Thoracic aorta (tissue), 2 donors: ENCODE results near the gene COLQ. TPM values are rescaled to one million over a fixed set of nuclear protein-coding genes. Genes with fewer than 3 reads are reported as not detected.

Experiments used
- ATAC-seq: fragments of 150-250 bp; one replicate; pipeline ENCODE4 v1.8.0; 2017; ENCODE audit warnings: low read depth; ENCODE audit not compliant: insufficient number of reproducible peaks, low FRiP score
- DNase-seq: peaks from one replicate; pipeline ENCODE4 v3.0.0-alpha.2; 2020; ENCODE audit warnings: low spot score
- H3K27ac ChIP-seq, 2 donors: fragments of 200-600 bp; sonication (generic); 1 replicate in 1 of 2; 2 replicates in 1 of 2; pipeline ENCODE4 v1.5.1; 2016; ENCODE audit warnings: mild to moderate bottlenecking in 2 of 2, moderate library complexity in 2 of 2
- H3K27me3 ChIP-seq: fragments of 200-600 bp; sonication (generic); replicated peaks from 2 replicates; pipeline ENCODE4 v1.6.0; 2016; ENCODE audit warnings: mild to moderate bottlenecking; ENCODE audit not compliant: insufficient read depth
- H3K36me3 ChIP-seq: fragments of 200-600 bp; sonication (generic); one replicate; pipeline ENCODE4 v1.5.1; 2016
- H3K4me1 ChIP-seq, 2 donors: fragments of 200-600 bp; sonication (generic); 1 replicate in 1 of 2; 2 replicates in 1 of 2; pipeline versions ENCODE4 v1.5.1 to v1.6.0; 2016; ENCODE audit warnings: low read depth in 2 of 2, mild to moderate bottlenecking in 1 of 2; ENCODE audit not compliant: control insufficient read depth in 1 of 2
- H3K4me3 ChIP-seq: fragments of 200-600 bp; sonication (generic); 2 replicates; pipeline ENCODE4 v1.5.1; 2016; ENCODE audit warnings: mild to moderate bottlenecking
- H3K9me3 ChIP-seq: fragments of 200-600 bp; sonication (generic); 2 replicates; pipeline ENCODE4 v1.5.1; 2016
- total RNA-seq, 2 donors: library from RNA; depleted of rRNA; stranded (reverse); fragments of >200 nt; gene quantifications; one replicate each; pipeline versions ENCODE4 v1.1.0 to v1.2.3, GENCODE V29; 2016
- TF ChIP-seq, protein P1 (sequence below): fragments of 200-600 bp; sonication (generic); IDR thresholded peaks from one replicate; pipeline ENCODE4 v1.5.1; 2019; ENCODE audit warnings: antibody characterized with exemption

The COLQ gene
- 1 to 10 TPM; 3.2 to 9.3 TPM for total RNA-seq

DNA sequence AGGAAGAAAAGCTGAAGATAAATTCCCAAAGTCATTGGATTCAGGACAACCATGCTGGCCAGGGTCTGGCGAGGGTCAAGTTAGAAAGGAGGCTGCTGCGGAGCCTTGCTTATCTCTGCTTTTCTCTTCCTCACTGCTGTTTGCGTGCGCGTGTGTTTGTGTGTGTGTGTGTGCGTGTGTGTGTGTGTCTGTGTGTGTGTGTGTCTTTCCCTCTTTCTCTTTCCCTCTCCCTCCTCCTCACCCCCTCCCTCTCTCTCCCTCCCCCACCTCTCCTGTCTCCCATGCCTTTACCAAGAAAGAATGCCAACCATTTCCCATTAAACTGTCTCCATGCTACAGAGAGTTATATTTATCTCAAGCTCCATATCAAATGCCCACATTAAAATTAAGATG, at the start of gene COLQ:
Gene COLQ, minus strand, starts transcription at position 134 of the 393 bp plus-strand sequence. Its CDS starts 81 bp downstream, at position 53.
- Histone ChIP-seq H3K4me3 (peak within 1 kb of the TSS; percentile 68), H3K27me3 (no peaks in the 10 kb centered on the region), H3K9me3 (no peaks in the 10 kb centered on the region), H3K4me1 (peaks cover 9 to 33% of the 10 kb centered on the region in 2 donors), H3K36me3 (no peaks in the 10 kb centered on the region), H3K27ac (peak within 1 kb of the TSS in 1 of 2 donors; percentile 19)
- DNase-seq, result no peak
- ATAC-seq, result no peak
- TF ChIP-seq, protein P1, sequence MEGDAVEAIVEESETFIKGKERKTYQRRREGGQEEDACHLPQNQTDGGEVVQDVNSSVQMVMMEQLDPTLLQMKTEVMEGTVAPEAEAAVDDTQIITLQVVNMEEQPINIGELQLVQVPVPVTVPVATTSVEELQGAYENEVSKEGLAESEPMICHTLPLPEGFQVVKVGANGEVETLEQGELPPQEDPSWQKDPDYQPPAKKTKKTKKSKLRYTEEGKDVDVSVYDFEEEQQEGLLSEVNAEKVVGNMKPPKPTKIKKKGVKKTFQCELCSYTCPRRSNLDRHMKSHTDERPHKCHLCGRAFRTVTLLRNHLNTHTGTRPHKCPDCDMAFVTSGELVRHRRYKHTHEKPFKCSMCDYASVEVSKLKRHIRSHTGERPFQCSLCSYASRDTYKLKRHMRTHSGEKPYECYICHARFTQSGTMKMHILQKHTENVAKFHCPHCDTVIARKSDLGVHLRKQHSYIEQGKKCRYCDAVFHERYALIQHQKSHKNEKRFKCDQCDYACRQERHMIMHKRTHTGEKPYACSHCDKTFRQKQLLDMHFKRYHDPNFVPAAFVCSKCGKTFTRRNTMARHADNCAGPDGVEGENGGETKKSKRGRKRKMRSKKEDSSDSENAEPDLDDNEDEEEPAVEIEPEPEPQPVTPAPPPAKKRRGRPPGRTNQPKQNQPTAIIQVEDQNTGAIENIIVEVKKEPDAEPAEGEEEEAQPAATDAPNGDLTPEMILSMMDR, result no peak

DNA sequence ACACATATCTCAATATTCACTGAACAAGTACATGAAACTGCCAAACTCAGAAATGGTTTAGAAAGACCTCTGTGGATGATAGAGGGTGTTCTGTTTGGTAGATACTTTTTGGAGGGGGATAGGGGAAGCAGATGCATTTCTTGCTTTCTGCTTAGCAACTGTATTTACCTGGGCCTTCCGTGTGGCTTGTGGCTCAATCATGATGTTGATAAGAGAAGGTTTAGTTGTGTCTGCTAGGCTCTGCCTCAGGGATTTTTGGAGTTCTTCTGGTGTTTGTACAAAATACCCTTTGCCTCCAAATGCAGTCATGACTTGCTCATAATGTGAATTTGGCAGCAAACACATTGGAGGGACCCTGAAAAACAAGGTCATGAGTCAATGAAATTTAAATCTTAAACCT, 41.7 kb upstream of the COLQ start:
- no peaks in the 10 kb centered on the region for H3K27me3 ChIP-seq
- H3K9me3 ChIP-seq, result no peaks in the 10 kb centered on the region
- no peak overlapping the region for H3K4me3 ChIP-seq
- no peaks in the 10 kb centered on the region for H3K4me1 ChIP-seq
- DNase-seq (no peak), ATAC-seq (no peak)
- H3K36me3 ChIP-seq, result peaks cover 40% of the 10 kb centered on the region
- H3K27ac ChIP-seq, result no peak overlapping the region
- TF ChIP-seq, protein P1, result no peak

DNA sequence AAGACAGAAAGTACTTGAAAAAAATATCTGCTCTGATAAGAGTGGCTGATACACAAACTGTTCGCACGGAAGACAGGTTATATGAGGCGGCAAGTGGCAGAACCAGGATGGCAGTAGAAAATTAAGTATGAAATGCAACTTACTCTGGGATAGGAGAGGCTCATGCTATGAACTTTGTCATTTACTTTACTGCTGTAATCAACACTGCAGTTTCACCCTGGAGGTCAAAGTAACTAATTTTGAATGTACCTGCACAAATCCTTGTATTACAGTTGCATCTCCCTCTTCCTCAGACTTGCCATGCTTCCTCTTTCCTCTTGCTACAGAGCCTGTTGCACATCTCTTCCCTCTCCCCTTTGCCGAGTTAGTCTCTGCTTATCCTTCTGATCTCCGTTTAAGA, 41.1 kb upstream of the COLQ start:
- no peak overlapping the region for H3K4me3 ChIP-seq
- DNase-seq (no peak), ATAC-seq (no peak)
- no peaks in the 10 kb centered on the region for H3K27me3 ChIP-seq
- no peaks in the 10 kb centered on the region for H3K4me1 ChIP-seq
- TF ChIP-seq, protein P1, result no peak
- H3K9me3 ChIP-seq, result no peaks in the 10 kb centered on the region
- no peak overlapping the region for H3K27ac ChIP-seq
- H3K36me3 ChIP-seq, result peaks cover 36% of the 10 kb centered on the region

DNA sequence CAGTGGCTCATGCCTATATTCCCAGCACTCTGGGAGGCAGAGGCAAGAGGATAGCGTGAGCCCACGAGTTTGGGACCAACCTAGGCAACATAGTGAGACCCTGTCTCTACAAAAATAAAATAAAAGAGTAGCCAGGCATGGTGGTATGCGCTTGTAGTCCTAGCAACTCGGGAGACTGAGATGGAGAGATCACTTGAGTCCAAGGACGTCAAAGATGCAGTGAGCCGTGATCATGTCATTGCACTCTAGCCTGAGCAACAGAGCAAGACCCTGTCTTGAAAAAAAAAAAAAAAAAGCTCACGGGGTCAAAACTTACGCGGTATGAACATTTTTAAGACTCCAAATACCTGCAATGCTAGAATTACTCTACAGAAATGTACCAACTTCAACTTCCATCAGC, 37.1 kb upstream of the COLQ start:
- no peaks in the 10 kb centered on the region for H3K27me3 ChIP-seq
- no peaks in the 10 kb centered on the region for H3K9me3 ChIP-seq
- no peak overlapping the region for H3K27ac ChIP-seq
- ATAC-seq (no peak), DNase-seq (no peak)
- no peaks in the 10 kb centered on the region for H3K4me1 ChIP-seq
- peaks cover 11% of the 10 kb centered on the region for H3K36me3 ChIP-seq
- no peak overlapping the region for H3K4me3 ChIP-seq
- TF ChIP-seq, protein P1, result no peak

DNA sequence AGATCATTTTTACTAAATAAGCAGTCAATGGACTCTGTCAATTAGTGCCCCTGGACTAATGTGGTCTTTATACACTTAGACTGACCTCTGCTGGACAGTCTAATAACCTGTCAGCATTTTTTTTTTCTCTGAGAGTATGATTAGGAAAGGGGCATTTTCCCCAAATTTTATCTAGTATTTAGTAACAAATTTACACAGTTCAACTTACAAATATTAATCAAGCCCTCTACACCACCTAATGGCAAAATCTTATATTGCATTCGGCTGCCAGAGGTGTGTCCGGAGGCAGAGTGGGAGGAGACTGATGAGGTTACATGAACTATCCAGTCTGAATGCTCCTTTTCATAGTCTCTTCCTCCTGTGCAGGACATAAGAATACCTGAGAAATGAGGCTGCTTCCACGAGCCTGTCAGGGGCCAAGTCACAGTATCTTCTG, 36.0 kb upstream of the COLQ start:
- H3K36me3 ChIP-seq, result peaks cover under 1% of the 10 kb centered on the region
- ATAC-seq, result peak; percentile 41
- no peaks in the 10 kb centered on the region for H3K27me3 ChIP-seq
- H3K4me1 ChIP-seq, result no peaks in the 10 kb centered on the region
- TF ChIP-seq, protein P1, result peak; percentile 55
- peak; percentile 13 for DNase-seq
- peak overlapping the region in 1 of 2 donors; percentile 36 for H3K27ac ChIP-seq
- no peaks in the 10 kb centered on the region for H3K9me3 ChIP-seq
- no peak overlapping the region for H3K4me3 ChIP-seq
